ENCODE measurements around the gene SCN8A.
A peak's percentile ranks its signal among the peaks of the same experiment; 100 is the strongest.
"Not testable (repeated sequence)": the region's sequence is repeated elsewhere in the genome, so short reads cannot be mapped to it uniquely, and the experiment has no call there.

Gene SCN8A

DNA sequence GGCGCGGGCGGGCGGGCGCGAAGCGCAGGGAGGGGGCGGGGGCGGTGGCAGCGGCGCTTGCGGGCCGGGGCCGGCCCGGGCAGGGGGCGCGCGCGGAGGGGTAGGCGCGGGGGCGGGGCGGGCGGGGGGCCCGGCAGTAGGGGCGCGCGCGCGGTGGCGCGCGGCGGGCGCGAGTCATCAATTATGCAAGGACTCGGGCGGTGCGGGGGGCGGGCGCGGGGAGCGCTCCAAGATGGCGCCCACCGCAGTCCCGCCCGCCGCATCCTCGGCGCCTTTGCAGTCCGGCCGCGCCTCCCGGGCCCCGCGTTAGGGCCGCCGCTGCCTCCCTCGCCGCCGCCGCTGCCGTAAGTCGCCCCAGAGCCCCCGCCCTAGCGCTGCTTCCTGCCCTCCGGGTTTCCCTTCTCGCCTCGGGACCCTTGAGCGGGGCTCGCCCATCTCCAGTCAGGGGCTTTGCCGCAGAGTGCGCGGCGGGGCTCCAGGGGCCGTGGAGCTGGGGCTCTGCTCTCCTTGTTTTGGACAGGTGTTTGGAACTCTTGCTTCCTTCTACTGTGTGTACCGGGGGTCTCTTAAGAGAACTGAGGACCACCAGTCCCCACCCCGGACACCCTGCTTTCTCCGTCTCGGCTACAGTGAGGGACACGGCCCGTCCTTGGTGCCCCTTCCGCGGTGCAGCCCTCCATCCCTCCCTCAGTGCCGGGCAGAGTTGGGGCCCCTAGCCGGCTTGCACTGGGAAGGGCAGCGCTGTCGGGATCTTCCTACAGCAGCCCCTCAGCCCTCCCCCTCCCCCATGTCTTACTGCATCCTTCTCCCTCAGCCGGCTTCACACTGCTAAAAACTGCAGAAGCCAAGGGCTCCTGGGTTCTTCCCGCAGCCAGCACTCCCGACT is at the start of gene SCN8A:
SCN8A (plus strand) TSS at position 218 of the 886 bp plus-strand sequence. CDS start 71,585 bp downstream, outside the sequence.
- no peak for DNase-seq

DNA sequence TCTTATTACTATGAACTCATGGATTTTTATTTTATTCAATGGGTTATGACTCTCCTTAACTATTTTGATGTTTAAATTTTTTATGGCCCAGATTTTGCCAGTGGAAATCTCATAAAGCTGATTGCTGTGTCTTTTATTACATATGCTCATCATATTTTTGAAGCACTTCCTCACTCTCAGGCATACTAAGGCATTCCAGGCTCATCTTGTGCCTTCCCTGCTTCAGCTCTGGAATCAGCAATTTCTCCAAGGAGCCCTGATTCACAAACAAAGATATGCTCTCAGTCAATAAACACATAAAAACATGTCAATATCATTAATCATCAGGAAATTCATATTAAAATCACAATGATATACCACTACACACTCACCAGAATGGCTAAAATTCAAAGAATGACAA is 44.9 kb upstream of the SCN8A start:
- DNase-seq: no peak

- DNase-seq: no peak
These were observed 43.4 kb upstream of the SCN8A start for GRCh38 chr12:51547606-51548005.

DNA sequence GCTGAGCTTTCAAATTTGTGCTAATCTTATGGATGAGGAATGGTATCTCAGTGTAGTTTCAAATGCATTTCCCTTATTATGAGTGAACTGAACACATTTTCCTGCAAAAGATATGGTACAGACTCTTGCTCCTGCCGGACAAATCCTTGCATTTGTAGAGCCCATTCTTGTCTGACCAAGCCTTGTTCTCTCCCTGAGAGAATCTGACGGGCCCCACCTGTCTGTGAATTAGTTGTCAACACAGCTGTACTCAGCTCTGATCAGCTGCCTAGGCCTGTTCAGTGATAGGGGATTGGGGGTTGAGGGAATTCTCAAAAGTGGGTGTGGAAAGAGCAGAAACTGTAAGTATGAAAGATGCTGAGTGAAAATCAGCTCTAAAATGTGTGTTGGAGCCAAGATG is 42.8 kb upstream of the SCN8A start:
- no peak for DNase-seq

DNA sequence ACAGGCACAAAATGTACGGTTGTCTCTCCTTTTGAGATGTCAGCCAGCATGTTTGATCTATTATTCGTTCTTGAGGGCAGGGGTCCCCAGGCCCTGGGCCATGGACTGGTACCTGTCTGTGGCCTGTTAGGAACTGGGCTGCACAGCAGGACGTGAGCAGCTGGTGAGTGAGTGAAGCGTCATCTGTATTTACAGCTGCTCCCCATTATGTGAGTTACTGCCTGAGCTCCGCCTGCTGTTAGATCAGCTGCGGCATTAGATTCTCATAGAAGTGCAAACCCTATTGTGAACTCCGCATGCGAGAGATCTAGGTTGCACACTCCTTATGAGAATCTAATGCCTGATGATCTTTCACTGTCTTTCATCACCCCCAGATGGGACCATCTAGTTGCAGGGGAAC is 41.4 kb upstream of the SCN8A start:
- DNase-seq: no peak

DNA sequence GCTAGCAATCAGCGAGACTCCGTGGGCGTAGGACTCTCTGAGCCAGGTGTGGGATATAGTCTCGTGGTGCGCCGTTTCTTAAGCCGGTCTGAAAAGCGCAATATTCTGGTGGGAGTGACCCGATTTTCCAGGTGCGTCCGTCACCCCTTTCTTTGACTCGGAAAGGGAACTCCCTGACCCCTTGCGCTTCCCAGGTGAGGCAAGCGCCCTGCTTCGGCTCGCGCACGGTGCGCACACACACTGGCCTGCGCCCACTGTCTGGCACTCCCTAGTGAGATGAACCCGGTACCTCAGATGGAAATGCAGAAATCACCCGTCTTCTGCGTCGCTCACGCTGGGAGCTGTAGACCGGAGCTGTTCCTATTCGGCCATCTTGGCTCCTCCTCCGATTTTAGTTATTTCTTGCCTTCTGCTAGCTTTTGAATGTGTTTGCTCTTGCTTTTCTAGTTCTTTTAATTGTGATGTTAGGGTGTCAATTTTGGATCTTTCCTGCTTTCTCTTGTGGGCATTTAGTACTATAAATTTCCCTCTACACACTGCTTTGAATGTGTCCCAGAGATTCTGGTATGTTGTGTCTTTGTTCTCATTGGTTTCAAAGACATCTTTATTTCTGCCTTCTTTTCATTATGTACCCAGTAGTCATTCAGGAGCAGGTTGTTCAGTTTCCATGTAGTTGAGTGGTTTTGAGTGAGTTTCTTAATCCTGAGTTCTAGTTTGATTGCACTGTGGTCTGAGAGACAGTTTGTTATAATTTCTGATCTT is 22.6 kb upstream of the SCN8A start:
- not testable (repeated sequence) for DNase-seq

DNA sequence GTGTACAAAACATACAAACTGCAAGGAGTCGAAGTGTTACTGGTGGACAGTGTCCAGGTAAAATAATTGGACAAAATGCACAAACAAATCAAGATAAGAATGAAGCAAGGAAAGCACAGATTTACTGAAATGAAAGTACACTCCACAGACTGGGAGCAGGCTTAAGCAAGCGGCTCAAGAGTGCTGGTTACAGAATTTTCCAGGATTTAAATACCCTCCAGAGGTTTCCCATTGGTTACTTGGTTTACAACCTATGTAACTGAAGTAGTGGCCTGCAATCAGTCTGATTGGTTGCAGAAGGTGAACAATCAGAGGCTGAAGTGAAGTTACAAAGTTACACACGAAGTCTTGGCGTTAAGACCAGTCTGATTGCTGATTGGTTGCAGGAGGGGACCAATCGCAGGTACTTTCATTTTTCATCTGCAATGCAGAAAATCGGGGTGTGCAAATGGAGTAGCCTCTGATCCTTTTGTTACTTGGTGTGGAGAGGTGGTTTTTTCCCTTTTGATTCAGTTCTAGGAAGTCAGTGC is 11.6 kb upstream of the SCN8A start:
- DNase-seq: no peak

DNA sequence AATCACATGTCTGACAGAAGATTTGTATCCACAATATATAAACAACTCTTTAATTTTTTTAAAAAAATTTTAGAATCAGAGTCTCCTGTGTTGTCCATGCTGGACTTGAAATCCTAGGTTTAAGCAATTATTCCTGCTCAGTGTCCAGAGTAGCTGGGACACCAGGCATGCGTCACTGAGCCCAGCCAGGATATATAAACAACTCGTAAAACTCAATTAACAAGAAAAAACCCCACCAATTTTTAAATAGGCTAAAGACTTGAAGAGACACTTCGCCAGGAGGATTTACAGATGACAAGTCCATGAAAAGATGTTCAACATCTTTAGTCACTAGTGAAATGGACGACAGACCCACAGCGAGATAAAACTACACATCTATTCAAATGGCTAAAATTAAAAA is 2.0 kb upstream of the SCN8A start:
- DNase-seq: no peak

GRCh38 chr12:51589557-51590176 is 1.4 kb upstream of the SCN8A start:
- DNase-seq: no peak

- DNase-seq: peak; percentile 25
These were observed 552 bp upstream of the SCN8A start for GRCh38 chr12:51590347-51591015.

- no peak for DNase-seq
These were observed 1.1 kb downstream of the SCN8A start for GRCh38 chr12:51592034-51592705.

GRCh38 chr12:51593021-51593420 is 2.0 kb downstream of the SCN8A start:
- DNase-seq: no peak

DNA sequence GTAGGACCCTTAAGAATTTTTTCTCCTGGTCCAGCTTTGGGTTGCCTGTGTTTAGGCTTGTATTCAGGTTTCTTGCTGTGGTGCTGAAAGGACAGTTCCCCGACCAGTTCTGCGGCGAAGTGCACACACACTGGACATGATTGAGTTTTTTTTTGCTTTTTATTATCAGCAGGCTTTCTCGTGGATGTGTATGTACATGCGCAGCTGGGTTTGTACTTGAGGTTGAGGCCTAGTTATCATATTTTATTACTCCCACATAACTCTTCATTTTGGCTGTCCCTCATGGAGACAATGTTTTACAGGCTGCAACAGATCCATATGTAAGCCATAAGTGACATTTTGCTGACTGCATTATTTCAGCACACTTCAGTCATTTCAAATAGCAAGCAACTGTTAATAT is 2.5 kb downstream of the SCN8A start:
- DNase-seq: no peak

- DNase-seq: no peak
These were observed 7.1 kb downstream of the SCN8A start for GRCh38 chr12:51598156-51598555.

DNA sequence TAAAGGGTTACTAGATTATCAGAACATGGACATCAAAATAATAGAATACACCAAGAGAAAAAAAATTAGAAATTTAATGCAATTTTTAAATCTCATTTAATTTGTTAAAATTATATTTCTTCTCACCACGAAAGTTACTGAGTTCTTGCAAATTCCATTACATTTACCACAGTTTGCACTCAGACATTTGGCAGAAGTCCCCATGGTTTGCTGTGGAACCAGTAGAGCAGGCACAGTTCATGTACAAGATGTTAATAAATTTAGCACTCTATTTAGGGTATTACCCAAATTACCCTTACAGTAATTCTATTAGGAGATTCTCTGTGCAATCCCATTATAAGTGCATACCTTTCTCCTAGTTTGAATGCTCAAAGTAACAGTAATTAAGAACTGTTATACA is 9.7 kb downstream of the SCN8A start:
- DNase-seq: no peak

- DNase-seq: no peak
These were observed 10.2 kb downstream of the SCN8A start for GRCh38 chr12:51601241-51601640.

DNA sequence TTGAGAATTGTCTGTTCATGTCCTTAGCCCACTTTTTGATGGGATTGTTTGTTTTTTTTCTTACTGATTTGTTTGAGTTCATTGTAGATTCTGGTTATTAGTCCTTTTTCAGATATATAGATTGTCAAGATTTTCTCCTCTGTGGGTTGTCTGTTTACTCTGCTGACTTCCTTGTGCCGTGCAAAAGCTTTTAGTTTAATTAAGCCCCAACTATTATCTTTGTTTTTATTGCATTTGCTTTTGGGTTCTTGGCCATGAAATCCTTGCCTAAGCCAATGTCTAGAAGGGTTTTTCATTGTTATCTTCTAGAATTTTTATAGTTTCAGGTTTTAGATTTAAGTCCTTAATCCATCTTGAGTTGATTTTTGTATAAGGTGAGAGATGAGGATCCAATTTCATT is 14.9 kb downstream of the SCN8A start:
- not testable (repeated sequence) for DNase-seq

DNA sequence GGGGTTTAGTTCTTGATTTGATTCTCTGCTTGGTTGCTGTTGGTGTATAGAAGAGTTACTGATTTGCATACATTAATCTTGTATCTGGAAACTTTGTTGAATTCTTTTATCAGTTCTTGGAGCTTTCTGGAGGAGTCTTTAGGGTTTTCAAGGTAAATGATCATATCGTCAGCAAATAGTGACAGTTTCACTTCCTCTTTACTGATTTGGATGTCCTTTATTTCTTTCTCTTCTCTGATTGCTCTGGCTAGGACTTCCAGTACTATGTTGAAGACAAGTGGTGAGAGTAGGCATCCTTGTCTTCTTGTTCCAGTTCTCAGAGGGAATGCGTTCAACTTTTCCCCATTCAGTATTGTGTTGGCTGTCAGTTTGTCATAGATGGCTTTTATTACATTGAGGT is 16.2 kb downstream of the SCN8A start:
- DNase-seq: not testable (repeated sequence)

DNA sequence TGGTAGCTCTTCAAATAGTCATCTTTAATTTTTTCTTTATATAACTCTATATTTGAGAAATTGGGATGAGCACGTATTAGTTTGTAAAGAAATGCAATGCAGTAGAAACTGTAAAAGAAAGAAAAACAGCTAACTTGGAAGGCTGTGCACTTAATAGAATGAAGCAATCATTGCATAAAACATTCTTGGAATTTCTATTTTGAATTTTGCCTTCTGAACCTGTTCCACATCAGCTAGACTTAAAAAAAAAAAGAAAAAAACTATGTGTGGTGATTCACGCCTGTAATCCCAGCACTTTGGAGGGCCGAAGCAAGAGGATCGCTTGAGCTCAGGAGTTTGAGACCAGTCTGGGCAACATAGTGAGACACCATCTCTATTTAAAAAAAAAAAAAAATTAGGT is 29.4 kb downstream of the SCN8A start:
- DNase-seq: no peak

DNA sequence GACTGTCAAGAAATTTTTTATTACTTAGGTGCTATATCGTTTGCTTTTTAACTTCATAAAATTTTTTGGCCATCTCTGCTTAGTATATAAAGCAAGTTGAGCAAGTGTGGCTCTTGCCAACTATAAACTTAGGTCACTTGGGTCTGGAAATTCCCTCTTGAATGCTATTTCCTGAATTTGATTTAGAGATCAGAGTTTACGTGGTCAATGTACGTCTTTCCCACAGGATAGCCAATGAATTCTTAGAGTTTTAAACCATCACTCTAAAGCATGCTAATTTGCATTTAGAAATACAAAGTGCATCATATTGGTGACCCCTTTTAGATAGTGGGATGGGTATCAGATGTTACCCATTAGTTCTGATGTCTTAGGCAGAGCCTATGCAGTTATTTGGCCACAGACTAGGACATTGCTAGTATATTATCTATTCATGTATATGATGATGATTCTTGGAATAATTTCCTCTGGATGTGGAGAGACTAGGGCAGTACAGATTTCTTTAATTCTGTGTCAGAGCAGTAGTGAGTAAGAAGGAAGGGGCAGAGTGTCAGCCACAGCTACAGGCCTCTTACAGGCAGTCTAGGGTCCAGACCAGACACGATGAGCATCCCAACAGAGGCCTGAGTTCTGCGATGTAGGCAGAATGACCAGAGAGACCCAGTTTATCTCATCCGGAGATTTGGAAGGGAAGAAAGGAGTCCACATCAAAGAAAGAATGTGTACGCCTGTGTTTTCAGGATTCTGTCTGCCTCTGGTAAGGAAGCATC is 30.3 kb downstream of the SCN8A start:
- DNase-seq: no peak

GRCh38 chr12:51622564-51622963 is 31.5 kb downstream of the SCN8A start:
- no peak for DNase-seq
